ENCODE results near the gene MSH5. TPM values are rescaled to one million over a fixed set of nuclear protein-coding genes. Genes with fewer than 3 reads are reported as not detected.
"Not testable (repeated sequence)": the region's sequence is repeated elsewhere in the genome, so short reads cannot be mapped to it uniquely, and the experiment has no call there.

Gene MSH5
- total RNA-seq, 1 experiment from 2014 or later, result 20.9 TPM

- DNase-seq (ENCODE audit: low spot score), result not testable (repeated sequence)
Measured at GRCh38 chr6:31801031-31801927, 61.5 kb downstream of the MSH5 start.

GRCh38 chr6:31805939-31806469, 66.2 kb downstream of the MSH5 start:
- DNase-seq (ENCODE audit: low spot score), result no peak

DNA sequence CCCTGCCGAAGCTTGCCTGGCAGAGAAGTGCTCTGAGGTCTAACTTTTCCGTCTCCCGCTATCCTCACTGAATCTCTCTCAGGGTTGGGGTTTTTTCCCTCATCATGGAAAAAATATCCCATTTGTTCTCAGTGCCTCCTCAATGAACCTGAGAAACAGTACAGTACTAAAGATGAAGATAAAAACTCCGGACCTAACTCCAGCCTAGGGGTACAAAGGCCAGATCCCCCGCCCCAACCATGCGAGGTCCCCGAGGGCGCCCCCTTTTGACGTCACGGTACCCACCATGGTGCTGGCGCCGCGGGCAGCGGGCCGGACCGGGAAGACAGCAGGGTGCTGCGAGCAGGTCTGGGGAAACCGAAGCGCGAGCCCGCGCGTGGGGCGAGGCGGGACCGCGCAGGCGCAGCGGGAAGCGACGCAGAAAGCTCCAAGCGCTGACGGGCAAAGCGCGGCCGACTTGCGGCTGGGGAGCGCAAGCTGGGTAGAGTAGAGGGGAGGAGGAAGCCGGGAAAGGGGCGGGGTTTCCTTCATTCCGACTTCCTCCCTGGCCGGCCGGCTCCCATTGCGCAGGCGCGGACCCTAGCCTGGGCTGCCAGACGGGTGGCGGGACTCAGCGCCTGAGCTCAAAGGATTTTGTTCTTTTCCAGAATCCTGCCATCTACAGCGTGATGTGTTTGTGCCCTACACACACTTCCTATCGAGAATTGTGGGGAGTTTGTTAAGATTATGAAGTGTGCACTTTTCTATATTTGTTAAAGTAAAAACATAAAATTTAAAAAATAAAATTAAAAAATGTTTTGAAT, 66.9 kb downstream of the MSH5 start, which contains the start of gene LSM2:
Gene LSM2, minus strand, starts transcription at position 497 of the 803 bp plus-strand sequence. Its CDS starts 209 bp downstream, at position 288.
- DNase-seq (ENCODE audit: low spot score), result peak; percentile 99

DNA sequence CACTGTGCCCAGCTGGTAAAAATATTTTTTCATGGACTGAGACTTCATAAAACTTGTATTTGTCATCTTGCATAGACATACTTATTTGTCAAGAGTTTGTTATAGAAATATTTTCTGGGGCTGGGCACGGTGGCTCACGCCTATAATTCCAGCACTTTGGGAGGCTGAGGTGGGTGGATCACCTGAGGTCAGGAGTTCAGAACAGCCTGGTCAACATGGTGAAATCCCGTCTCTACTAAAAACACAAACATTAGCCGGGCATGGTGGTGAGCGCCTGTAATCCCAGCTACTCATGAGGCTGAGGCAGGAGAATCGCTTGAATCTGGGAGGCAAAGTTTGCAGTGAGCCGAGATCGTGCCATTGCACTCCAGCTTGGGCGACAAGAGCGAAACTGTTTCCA, 68.8 kb downstream of the MSH5 start:
- not testable (repeated sequence) for DNase-seq (ENCODE audit: low spot score)

DNA sequence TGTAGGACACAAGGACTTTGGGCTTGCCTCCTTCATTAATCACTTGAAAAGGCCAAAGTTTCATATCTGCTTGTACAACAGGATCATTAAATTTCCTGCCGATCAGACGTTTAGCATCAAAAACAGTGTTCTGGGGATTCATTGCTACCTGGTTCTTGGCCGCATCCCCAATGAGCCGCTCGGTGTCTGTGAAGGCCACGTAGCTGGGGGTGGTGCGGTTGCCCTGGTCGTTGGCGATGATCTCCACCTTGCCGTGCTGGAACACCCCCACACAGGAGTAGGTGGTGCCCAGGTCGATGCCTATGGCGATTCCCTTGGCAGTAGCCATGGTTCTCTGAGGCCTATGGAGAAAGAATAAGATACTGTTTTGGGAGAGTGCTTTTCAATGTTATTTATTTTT, 71.8 kb downstream of the MSH5 start:
- no peak for DNase-seq (ENCODE audit: low spot score)

Small RNA genes lying within 50 kb of the gene (small RNA-seq; reads per million reads assigned to genes)
- gene LY6G6D (not detected), gene MIR4646 (not detected), gene MSH5-SAPCD1 (not detected), gene RF00019 (not detected), gene RNU6-850P (not detected), gene SAPCD1 (not detected)

Other genes starting within 250 kb of the MSH5 start
- gene MICB, start 241.9 kb upstream of the MSH5 start, total RNA-seq (2014; rRNA removed; shearing (Covaris generic)), result 0.66 and 0.89 TPM in 2 replicates
- gene MCCD1, start 211.0 kb upstream of the MSH5 start, total RNA-seq (2014; rRNA removed; shearing (Covaris generic)), result not detected in 2 replicates
- 685 and 711 TPM in 2 replicates for gene DDX39B, start 198.0 kb upstream of the MSH5 start, total RNA-seq (2014; rRNA removed; shearing (Covaris generic))
- not detected in 2 replicates for gene ATP6V1G2, start 193.4 kb upstream of the MSH5 start, total RNA-seq (2014; rRNA removed; shearing (Covaris generic))
- 26.4 and 29.2 TPM in 2 replicates for gene NFKBIL1, start 192.4 kb upstream of the MSH5 start, total RNA-seq (2014; rRNA removed; shearing (Covaris generic))
- gene LTA, start 167.7 kb upstream of the MSH5 start, total RNA-seq (2014; rRNA removed; shearing (Covaris generic)), result not detected in 2 replicates
- 0.08 TPM in 1 of 2 replicates, not detected in the other for gene TNF, start 164.4 kb upstream of the MSH5 start, total RNA-seq (2014; rRNA removed; shearing (Covaris generic))
- gene LTB, start 157.6 kb upstream of the MSH5 start, total RNA-seq (2014; rRNA removed; shearing (Covaris generic)), result 0.13 TPM in 1 of 2 replicates, not detected in the other
- gene LST1, start 153.7 kb upstream of the MSH5 start, total RNA-seq (2014; rRNA removed; shearing (Covaris generic)), result not detected in 2 replicates
- gene NCR3, start 147.0 kb upstream of the MSH5 start, total RNA-seq (2014; rRNA removed; shearing (Covaris generic)), result not detected in 2 replicates
- not detected in 2 replicates for gene AIF1, start 124.8 kb upstream of the MSH5 start, total RNA-seq (2014; rRNA removed; shearing (Covaris generic))
- gene PRRC2A, start 119.3 kb upstream of the MSH5 start, total RNA-seq (2014; rRNA removed; shearing (Covaris generic)), result 128 and 172 TPM in 2 replicates
- 307 and 336 TPM in 2 replicates for gene BAG6, start 87.3 kb upstream of the MSH5 start, total RNA-seq (2014; rRNA removed; shearing (Covaris generic))
- gene APOM, start 84.1 kb upstream of the MSH5 start, total RNA-seq (2014; rRNA removed; shearing (Covaris generic)), result 1.8 and 4.2 TPM in 2 replicates
- 24.7 and 29.1 TPM in 2 replicates for gene C6orf47, start 79.2 kb upstream of the MSH5 start, total RNA-seq (2014; rRNA removed; shearing (Covaris generic))
- gene GPANK1, start 75.0 kb upstream of the MSH5 start, total RNA-seq (2014; rRNA removed; shearing (Covaris generic)), result 11.7 and 17.2 TPM in 2 replicates
- gene CSNK2B, start 73.9 kb upstream of the MSH5 start, total RNA-seq (2014; rRNA removed; shearing (Covaris generic)), result 219 and 225 TPM in 2 replicates
- 3.5 and 3.6 TPM in 2 replicates for gene LY6G5B, start 70.0 kb upstream of the MSH5 start, total RNA-seq (2014; rRNA removed; shearing (Covaris generic))
- gene LY6G5C, start 58.9 kb upstream of the MSH5 start, total RNA-seq (2014; rRNA removed; shearing (Covaris generic)), result 0.76 and 2.1 TPM in 2 replicates
- gene ABHD16A, start 36.7 kb upstream of the MSH5 start, total RNA-seq (2014; rRNA removed; shearing (Covaris generic)), result 32.5 and 37.9 TPM in 2 replicates
- not detected in 2 replicates for gene LY6G6F, start 33.1 kb upstream of the MSH5 start, total RNA-seq (2014; rRNA removed; shearing (Covaris generic))
- not detected in 2 replicates for gene LY6G6D, start 24.7 kb upstream of the MSH5 start, total RNA-seq (2014; rRNA removed; shearing (Covaris generic))
- gene LY6G6C, start 18.3 kb upstream of the MSH5 start, total RNA-seq (2014; rRNA removed; shearing (Covaris generic)), result not detected in 2 replicates
- 0.18 TPM in 1 of 2 replicates, not detected in the other for gene MPIG6B, start 16.6 kb upstream of the MSH5 start, total RNA-seq (2014; rRNA removed; shearing (Covaris generic))
- gene DDAH2, start 10.7 kb upstream of the MSH5 start, total RNA-seq (2014; rRNA removed; shearing (Covaris generic)), result 107 and 116 TPM in 2 replicates
- 914 and 960 TPM in 2 replicates for gene CLIC1, start 3.5 kb upstream of the MSH5 start, total RNA-seq (2014; rRNA removed; shearing (Covaris generic))
- gene SAPCD1, start 22.7 kb downstream of the MSH5 start, total RNA-seq (2014; rRNA removed; shearing (Covaris generic)), result 6.3 and 11.6 TPM in 2 replicates
- gene VWA7, start 37.3 kb downstream of the MSH5 start, total RNA-seq (2014; rRNA removed; shearing (Covaris generic)), result 5.6 and 11.2 TPM in 2 replicates
- 128 and 138 TPM in 2 replicates for gene VARS1, start 55.7 kb downstream of the MSH5 start, total RNA-seq (2014; rRNA removed; shearing (Covaris generic))
- 77.4 and 93.6 TPM in 2 replicates for gene LSM2, start 67.0 kb downstream of the MSH5 start, total RNA-seq (2014; rRNA removed; shearing (Covaris generic))
- 0.64 and 1.3 TPM in 2 replicates for gene HSPA1L, start 75.3 kb downstream of the MSH5 start, total RNA-seq (2014; rRNA removed; shearing (Covaris generic))
- gene HSPA1A, start 75.5 kb downstream of the MSH5 start, total RNA-seq (2014; rRNA removed; shearing (Covaris generic)), result 379 and 403 TPM in 2 replicates
- gene HSPA1B, start 87.7 kb downstream of the MSH5 start, total RNA-seq (2014; rRNA removed; shearing (Covaris generic)), result 655 TPM in 2 replicates
- gene NEU1, start 122.8 kb downstream of the MSH5 start, total RNA-seq (2014; rRNA removed; shearing (Covaris generic)), result 82.3 and 87.1 TPM in 2 replicates
- 101 and 124 TPM in 2 replicates for gene SLC44A4, start 139.0 kb downstream of the MSH5 start, total RNA-seq (2014; rRNA removed; shearing (Covaris generic))
- 85.9 and 98.5 TPM in 2 replicates for gene EHMT2, start 157.7 kb downstream of the MSH5 start, total RNA-seq (2014; rRNA removed; shearing (Covaris generic))
- 12.6 and 13.6 TPM in 2 replicates for gene ZBTB12, start 162.1 kb downstream of the MSH5 start, total RNA-seq (2014; rRNA removed; shearing (Covaris generic))
- 0.28 and 0.91 TPM in 2 replicates for gene C2, start 187.7 kb downstream of the MSH5 start, total RNA-seq (2014; rRNA removed; shearing (Covaris generic))
- gene CFB, start 206.1 kb downstream of the MSH5 start, total RNA-seq (2014; rRNA removed; shearing (Covaris generic)), result 2.0 and 2.6 TPM in 2 replicates
- gene NELFE, start 219.0 kb downstream of the MSH5 start, total RNA-seq (2014; rRNA removed; shearing (Covaris generic)), result 85.4 and 103 TPM in 2 replicates
- 62.5 and 66.2 TPM in 2 replicates for gene SKIC2, start 219.2 kb downstream of the MSH5 start, total RNA-seq (2014; rRNA removed; shearing (Covaris generic))
- 54.8 and 61.6 TPM in 2 replicates for gene DXO, start 232.1 kb downstream of the MSH5 start, total RNA-seq (2014; rRNA removed; shearing (Covaris generic))
- gene C4A, start 242.1 kb downstream of the MSH5 start, total RNA-seq (2014; rRNA removed; shearing (Covaris generic)), result 0.57 and 1.9 TPM in 2 replicates

All from HT-29 (cell line).